GM15510 (cell line): ENCODE data around the gene DLK2.

Source experiments
- POLR2A ChIP-seq: IDR thresholded peaks from 3 replicates; pipeline ENCODE4 v1.6.1; 2011; ENCODE audit warnings: borderline replicate concordance; ENCODE audit not compliant: insufficient read length; ENCODE audit errors: extremely low read depth

DLK2 gene, protein sequence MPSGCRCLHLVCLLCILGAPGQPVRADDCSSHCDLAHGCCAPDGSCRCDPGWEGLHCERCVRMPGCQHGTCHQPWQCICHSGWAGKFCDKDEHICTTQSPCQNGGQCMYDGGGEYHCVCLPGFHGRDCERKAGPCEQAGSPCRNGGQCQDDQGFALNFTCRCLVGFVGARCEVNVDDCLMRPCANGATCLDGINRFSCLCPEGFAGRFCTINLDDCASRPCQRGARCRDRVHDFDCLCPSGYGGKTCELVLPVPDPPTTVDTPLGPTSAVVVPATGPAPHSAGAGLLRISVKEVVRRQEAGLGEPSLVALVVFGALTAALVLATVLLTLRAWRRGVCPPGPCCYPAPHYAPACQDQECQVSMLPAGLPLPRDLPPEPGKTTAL

DNA sequence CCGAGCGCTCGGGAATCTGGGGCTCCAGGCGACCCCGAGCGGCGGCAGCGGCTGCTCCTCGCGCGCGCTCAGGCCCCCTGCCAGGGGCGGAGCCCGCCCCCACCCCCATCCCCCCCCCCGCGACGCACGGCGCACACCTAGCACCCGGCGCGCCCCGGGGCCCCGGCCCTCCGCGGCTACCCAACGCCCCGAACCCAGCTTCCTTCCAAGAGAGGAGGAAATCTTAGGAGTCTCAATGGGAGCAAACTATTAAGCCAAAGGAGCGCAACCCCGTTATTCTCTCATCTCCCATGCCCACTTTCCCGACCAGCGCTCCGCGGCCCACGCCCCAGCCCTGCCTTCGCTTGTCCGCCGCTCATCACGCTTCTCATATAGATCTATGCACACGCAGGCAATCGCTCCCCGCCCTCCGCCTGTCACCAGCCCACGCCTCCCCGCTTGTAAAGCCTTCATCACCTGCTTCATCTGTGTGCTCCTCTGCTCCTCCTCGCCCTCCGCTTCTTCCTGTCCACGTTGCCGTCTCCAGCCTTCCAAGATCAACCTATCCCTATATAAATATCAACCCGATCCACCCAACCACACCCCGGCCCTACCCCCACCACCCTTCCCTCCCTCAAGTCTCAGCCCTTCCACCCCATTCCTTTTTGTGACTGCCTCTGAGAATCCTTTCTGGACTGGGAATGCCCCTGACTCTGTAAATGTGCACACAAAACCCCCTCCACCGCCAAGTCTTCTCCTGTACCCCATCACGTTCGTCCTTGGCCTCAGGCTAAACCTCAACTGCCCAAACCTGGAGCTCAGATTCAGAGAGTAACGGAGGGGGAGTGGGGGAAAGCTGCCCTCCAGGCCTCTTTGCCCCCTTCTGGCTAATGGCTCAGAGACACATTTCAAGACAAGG is at the start of gene DLK2:
Gene DLK2 (minus strand): TSS at position 18 of the 898 bp plus-strand sequence. CDS start 723 bp downstream, outside the sequence.
- TF ChIP-seq POLR2A: no peak

DNA sequence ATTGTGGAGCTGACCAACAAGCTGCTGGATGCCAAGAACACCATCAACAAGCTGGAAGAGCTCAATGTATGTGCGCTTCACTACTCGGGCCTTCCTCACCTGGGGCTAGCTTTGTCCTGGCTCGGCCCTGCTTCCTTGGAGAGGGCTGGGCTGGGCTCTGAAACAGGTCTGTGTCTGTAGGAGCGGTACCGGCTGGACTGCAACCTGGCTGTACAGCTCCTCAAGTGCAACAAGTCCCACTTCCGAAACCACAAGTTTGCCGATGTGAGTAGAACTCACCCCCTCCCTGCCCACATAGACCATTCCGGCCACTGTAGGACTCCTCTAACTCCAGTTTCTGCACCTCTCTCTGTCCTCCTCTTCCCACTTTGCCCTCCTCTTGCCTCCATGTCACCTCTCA is 48.1 kb upstream of the DLK2 start:
- TF ChIP-seq POLR2A: no peak

DNA sequence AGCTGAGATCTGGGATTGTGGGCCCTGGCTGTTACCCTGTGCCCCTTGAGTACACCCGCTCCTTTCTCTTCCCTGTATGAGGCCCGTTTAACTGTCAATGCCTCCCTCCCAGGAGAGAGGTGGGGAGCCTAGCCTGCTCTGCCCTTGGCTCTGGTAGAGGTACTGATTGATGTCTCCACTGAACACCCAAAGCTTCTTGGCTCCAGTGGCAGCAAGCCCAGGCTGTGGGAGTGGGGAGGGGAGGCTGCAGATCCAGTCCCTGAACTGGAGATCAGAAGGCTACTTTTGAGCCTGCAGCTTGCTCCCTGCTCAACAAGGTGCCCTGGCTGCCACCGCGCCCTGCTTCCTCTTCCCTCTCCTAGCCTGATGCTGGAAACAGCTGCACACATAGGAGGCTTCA is 47.3 kb upstream of the DLK2 start:
- TF ChIP-seq POLR2A: no peak

DNA sequence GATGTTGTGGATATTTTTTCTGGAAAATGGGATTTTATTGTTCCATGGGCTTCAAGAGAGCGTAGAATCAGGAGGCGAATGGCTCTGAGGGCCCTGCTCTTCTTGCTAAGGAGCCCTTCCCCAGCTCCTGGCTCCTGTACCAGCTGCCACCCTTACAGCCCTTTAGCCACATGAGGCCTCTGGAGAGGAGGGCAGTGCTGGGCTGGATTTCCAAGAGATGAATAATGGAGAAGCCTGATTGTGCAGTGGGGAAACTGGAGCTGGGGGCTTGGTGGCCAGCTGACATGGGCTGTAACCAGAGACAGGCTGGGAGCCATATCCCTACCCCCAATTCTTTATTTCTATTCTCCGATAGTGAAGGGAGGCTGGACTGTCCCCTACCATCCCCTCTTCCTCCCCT is 45.6 kb upstream of the DLK2 start:
- no peak for TF ChIP-seq POLR2A

DNA sequence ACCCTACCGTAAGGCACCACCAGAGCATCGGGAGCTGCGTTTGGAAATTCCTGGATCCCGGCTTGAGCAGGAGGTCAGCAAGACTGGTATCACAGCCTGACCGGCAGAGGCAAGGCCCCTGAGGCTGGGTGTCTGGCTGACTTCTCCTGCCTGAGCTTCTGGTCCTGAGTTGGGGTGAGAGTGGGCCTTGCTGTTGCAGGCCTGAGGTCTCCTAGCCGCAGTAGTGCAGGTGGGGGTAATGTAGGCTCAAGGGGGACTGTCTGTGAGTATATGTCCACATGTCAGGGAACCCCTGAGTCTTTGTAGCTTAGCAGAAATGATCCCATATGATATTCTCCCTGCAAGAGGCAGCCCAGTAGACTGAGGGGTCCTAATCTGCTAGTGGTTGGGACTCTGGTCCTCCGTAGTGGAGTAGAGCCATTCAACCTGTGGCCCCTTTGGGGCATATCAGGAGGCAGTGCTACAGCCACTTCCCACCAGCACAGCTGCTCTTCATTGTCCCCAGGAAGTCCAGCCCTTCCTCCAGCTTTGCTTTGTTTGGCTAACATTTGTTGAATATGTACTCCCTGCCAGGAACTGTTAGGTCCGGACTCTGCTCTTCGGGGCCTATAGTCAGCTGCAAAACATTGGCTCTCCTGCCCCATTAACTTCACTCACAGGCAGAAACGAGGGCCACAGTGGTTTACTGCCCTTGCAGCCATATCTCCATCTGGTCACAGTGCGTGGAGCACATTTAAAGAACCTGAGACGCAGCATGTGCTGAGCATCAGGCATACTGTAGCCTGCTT is 43.9 kb upstream of the DLK2 start:
- TF ChIP-seq POLR2A: no peak

DNA sequence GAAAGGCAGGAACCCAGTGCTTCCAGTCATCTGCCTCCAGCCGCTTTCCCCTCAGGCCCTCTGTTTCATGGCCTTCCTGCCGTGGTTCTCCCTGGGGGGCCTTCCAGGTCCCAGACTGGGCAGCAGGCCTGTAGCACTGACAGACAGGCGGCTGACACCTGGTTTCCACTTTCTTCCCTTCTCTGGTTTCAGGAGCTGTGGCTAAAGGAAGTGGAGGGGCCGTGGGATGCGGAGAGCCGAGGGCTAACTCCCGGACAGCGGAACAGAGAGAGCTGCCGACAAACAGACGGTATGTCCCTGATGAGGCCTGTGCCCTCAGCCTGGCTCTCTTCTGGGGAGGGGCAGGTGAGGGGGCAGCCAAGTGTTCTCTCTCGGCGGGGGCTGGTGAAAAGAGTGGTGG is 42.3 kb upstream of the DLK2 start:
- TF ChIP-seq POLR2A: no peak

DNA sequence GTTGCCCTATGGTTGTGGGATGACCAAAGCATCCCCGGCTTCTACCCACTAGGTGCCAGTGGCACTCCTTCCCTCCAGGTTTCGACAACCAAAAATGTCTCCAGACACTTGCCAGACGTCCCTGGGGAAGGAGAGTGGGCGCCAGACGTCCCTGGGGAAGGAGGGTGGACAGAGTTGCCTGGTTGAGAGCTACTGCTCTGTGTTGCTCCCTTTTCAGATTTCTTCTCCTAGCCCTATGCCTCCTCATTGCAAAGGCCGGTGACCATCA is 41.7 kb upstream of the DLK2 start:
- no peak for TF ChIP-seq POLR2A

DNA sequence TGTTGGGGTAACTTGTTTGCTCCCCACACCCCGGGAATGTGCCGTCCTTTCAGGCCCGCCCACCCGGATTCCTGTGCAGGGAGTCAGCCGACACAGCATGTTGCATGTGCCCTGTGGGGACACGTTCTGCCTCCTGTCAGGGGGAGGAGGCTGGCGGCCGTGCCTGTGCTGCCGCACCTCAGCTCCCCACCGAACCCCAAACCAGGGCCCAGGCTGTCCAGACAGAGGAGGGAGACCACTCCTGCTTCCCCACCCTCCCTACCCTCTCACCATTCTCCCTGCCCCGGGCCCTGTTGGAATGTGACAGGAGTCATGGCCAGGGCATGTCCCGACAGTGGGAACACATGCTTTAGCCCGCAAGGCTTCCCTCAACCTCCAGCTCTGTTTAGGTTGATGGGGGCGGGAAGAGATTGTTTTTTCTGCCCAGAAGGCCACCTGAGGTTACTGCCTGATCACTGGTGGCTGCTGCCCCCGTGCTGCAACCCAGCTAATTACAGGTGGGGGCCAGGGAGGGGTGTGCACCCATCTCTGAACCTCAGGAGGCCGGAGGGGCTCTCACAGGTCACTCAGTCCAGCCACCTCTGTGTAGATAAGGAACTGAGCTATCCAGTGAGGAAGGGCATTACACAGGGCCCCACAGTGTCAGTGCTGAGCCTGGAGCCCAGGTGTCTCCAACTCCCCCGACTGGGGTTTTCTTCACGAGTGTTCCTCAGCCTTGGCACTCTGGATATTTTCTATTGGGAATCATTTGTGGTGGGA is 41.2 kb upstream of the DLK2 start:
- no peak for TF ChIP-seq POLR2A

DNA sequence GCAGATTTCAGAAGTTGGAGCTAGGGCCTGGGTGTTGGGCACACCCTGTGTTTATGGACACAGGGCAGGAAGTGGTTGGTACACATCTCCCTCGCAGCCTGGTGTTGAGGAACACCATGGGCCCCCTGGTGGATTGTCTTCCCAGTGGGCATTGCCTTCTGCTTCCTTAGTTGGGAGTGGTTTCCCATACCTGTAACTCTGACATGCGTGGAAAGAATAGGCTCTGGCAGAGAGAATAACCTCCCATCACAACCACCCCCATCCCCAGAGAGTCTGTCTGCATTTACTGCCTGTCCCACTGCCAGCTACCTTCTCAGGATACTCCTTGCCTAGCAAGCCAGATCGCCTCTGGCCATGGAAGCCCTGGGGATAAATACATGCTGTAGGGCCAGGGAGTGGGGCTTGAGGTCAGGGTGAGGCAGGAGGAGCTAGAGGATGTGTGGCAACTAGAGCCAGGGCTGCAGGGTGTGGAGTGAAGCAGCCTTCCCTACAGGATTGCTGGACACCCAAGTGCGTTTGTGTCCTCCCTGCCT is 40.1 kb upstream of the DLK2 start:
- no peak for TF ChIP-seq POLR2A

DNA sequence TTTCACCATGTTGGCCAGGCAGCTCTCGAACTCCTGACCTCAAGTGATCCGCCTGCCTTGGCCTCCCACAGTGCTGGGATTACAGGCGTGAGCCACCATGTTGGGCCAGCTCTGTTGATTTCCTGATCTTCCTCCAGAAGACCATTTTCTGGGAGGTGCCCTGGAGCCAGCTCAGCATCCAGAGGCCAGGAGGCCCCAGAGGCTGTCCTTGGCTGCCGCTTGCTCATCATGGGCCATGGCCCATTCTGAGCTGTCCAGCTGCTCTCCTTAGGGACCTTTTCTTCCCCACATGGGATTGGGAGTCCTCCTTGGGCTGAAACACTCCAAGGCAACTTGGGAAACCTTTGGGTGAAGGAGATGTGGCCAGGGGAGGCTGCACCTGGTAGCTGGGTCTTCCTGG is 39.4 kb upstream of the DLK2 start:
- TF ChIP-seq POLR2A: no peak

DNA sequence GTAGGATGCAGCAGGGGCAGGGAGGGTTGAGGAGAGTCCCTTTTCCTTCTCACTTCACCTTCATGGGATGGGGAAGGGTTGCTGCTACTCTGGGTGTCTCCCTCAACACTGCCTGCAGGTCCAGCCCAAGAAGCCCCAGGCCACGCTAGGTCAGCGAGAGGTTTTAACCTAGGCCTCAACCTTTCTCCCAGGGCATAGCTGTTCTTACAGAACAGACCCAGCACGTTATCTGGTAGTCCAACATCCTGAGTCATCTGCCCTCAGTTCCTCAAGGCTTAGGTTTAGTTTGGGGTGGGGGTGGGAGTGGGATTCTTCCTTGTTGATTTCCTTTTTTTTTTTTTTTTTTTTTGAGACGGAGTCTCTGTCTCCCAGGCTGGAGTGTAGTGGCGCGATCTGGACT is 39.0 kb upstream of the DLK2 start:
- no peak for TF ChIP-seq POLR2A

DNA sequence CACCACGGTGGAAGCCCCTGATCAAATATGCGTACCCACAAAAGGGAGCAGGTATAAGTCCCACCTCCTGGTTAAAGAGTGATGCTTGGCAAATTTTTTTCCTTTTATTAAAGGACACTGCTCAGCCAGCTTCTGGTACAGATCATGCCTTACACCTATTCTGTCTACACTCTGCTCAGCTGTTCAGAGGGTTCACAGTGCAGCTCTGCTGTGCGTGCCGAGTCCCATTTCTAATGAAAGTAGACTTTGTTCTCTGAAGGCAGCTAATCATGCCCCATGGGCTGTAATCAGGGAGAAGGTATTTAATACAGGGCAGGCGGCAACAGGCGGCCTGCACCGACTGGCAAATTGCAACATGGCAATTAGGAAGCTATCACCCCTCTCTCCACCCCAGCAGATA is 38.5 kb upstream of the DLK2 start:
- no peak for TF ChIP-seq POLR2A

DNA sequence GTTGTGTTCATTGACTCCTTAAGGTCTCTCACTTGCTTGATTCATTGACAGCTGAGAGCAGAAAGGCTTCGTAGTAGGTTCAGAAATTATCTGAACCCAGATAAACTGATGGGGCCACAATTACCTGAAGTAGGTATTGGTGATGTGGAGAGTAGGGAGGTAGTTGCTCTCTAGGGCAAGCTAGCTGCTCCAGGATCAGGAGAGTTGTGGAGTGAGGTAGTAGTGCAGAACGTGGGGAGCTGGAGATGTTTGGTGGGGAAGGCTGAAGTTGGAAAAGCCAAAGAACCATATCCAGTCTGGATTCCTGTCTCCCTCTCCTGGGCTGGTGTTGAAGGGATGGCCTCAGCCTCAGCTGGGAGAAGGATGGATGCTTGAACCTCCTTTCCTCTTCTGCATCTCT is 37.9 kb upstream of the DLK2 start:
- TF ChIP-seq POLR2A: no peak

DNA sequence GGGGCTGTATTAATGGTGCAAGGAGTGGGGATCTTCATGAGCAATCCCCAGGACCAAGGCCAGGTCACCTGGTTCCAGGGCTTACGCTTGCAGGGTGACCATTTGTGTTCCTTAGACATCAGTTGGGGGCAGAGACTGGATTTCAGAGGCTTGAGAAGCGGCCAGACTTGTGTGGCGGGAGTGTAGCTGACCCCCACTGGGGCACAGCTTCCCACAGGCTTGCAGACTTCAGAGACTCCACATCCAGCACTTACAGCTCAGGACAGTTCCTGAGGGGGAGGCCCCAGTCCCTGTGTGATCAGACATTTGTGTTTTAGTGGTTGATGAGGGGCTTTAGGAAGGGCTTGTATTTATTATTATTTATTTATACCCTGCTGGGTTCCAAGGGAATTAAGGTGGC is 37.3 kb upstream of the DLK2 start:
- no peak for TF ChIP-seq POLR2A
